Suprapubic skin (tissue), 4 donors: ENCODE measurements around the gene TSHZ2. TPM values are rescaled to one million over a fixed set of nuclear protein-coding genes. Genes with fewer than 3 reads are reported as not detected.
"Not testable (repeated sequence)": the region's sequence is repeated elsewhere in the genome, so short reads cannot be mapped to it uniquely, and the experiment has no call there.

Experiments used
- DNase-seq, 2 donors: peaks; one replicate each; pipeline ENCODE4 v3.0.0-alpha.2; 2019; ENCODE audit warnings: low spot score in 2 of 2
- H3K27ac ChIP-seq: fragments of 200-600 bp; sonication (generic); one replicate; pipeline ENCODE4 v1.5.1; 2019
- H3K27me3 ChIP-seq: fragments of 200-600 bp; sonication (generic); one replicate; pipeline ENCODE4 v1.5.1; 2019
- H3K36me3 ChIP-seq: fragments of 200-600 bp; sonication (generic); one replicate; pipeline ENCODE4 v1.5.1; 2019
- H3K4me1 ChIP-seq: fragments of 200-600 bp; sonication (generic); one replicate; pipeline ENCODE4 v1.5.1; 2019
- H3K4me3 ChIP-seq: fragments of 200-600 bp; sonication (generic); one replicate; pipeline ENCODE4 v1.5.1; 2019; ENCODE audit warnings: mild to moderate bottlenecking
- H3K9me3 ChIP-seq: fragments of 200-600 bp; sonication (generic); one replicate; pipeline ENCODE4 v1.5.1; 2019
- EP300 ChIP-seq: sonication (generic); formaldehyde crosslinking; IDR thresholded peaks from one replicate; pipeline ENCODE4 v1.6.1; 2017; ENCODE audit warnings: antibody characterized with exemption
- POLR2A ChIP-seq, 2 donors: fragments of 450-650 bp; IDR thresholded peaks; one replicate each; pipeline ENCODE4 v1.6.1; 2017; ENCODE audit warnings: antibody characterized with exemption in 2 of 2, mild to moderate bottlenecking in 2 of 2, moderate library complexity in 2 of 2
- POLR2AphosphoS5 ChIP-seq, 3 donors: sonication (generic); formaldehyde crosslinking; IDR thresholded peaks; one replicate each; pipeline ENCODE4 v1.6.1; 2017; ENCODE audit warnings: antibody characterized with exemption in 3 of 3
- WGBS: methylation state at CpG from one replicate; pipeline ENCODE4 v1.1.5; 2018; 5-methylcytosine and 5-hydroxymethylcytosine counted together
- total RNA-seq, 4 donors: library from RNA; depleted of rRNA; stranded (reverse); fragments of >200 nt; gene quantifications; one replicate each; pipeline ENCODE4 v1.1.0, GENCODE V29; 2016
- TF ChIP-seq, protein P1 (sequence below), 2 donors: fragments of 200-600 bp in 1 of 2; fragments of 450-650 bp in 1 of 2; sonication (generic) in 1 of 2; IDR thresholded peaks; one replicate each; pipeline ENCODE4 v1.5.1; 2016 to 2019; ENCODE audit warnings: antibody characterized with exemption in 2 of 2, mild to moderate bottlenecking in 1 of 2, moderate library complexity in 1 of 2

The TSHZ2 gene
- total RNA-seq, 4 donors from 2014 or later, result 10.2 to 24.7 (median 19.2) TPM

DNA sequence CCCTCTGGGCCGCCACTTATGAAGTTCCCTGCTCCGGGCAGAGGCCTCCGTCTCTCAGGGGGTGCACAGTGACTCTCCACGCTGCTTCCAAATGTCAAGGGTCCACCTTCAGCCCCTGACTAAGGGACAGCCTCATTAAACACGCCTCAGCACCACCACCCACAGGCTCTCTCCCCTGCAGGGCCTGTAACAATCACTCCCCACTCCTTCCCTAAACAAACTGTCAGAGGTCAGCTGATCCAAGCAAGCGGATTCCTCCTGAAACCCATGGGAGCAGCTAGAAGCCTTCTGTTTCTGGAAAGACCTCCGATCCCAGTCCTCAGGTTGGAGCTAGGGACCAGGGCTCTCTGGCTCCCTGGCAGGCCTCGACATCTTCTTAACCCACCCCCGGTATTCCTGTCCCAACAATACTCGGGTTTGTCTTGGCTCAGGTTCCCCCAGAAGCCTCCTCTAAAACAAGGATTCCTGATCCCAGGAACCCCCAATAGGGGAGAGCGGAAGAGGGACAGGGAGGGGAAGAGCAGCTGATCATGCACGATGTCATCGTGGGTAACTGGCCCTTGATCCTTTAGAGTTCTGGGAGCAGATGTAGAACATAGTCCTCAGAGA is 440.5 kb downstream of the TSHZ2 start:
- H3K4me3 ChIP-seq, result no peak overlapping the region
- TF ChIP-seq EP300, result no peak
- no peak for TF ChIP-seq POLR2AphosphoS5 (IDR thresholded peaks at IDR 0.05)
- TF ChIP-seq, protein P1, sequence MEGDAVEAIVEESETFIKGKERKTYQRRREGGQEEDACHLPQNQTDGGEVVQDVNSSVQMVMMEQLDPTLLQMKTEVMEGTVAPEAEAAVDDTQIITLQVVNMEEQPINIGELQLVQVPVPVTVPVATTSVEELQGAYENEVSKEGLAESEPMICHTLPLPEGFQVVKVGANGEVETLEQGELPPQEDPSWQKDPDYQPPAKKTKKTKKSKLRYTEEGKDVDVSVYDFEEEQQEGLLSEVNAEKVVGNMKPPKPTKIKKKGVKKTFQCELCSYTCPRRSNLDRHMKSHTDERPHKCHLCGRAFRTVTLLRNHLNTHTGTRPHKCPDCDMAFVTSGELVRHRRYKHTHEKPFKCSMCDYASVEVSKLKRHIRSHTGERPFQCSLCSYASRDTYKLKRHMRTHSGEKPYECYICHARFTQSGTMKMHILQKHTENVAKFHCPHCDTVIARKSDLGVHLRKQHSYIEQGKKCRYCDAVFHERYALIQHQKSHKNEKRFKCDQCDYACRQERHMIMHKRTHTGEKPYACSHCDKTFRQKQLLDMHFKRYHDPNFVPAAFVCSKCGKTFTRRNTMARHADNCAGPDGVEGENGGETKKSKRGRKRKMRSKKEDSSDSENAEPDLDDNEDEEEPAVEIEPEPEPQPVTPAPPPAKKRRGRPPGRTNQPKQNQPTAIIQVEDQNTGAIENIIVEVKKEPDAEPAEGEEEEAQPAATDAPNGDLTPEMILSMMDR (IDR thresholded peaks at IDR 0.05), result no peak
- no peak for TF ChIP-seq POLR2A (IDR thresholded peaks at IDR 0.05)
- no peak for DNase-seq

DNA sequence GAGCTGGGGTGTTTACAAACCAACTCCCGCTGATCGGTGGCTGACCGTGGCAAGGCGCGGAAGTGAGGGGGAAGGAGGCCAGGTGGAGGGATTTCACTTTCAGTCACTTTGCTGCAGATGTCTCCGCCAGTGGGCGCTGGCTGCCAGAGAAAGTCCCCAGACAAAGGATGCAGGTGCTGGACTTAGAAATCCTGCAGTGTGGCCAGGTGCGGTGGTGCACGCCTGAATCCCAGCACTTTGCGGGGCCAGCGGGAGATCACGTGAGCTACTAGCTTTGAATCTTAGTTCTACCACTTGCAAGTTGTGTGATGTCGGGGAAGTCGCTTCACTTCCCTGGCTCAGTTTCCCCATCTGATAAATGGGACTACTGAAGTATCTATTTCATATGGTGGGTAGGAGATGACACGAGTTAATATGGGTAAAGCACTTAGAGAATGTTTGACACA is 441.1 kb downstream of the TSHZ2 start:
- Histone ChIP-seq H3K27ac (no peak overlapping the region), H3K9me3 (no peaks in the 10 kb centered on the region), H3K36me3 (no peaks in the 10 kb centered on the region), H3K4me3 (no peak overlapping the region), H3K4me1 (no peaks in the 10 kb centered on the region), H3K27me3 (no peaks in the 10 kb centered on the region)
- WGBS, result 84% methylated on average over 15 of the region's 15 CpGs
- DNase-seq, result no peak
- TF ChIP-seq, protein P1 (IDR thresholded peaks at IDR 0.05), result no peak
- TF ChIP-seq POLR2AphosphoS5 (IDR thresholded peaks at IDR 0.05), result no peak
- TF ChIP-seq POLR2A (IDR thresholded peaks at IDR 0.05), result no peak
- no peak for TF ChIP-seq EP300

More for the DNA sequence above, 440.5 kb downstream of the TSHZ2 start:
- Histone ChIP-seq H3K9me3 (no peaks in the 10 kb centered on the region), H3K36me3 (no peaks in the 10 kb centered on the region), H3K4me1 (no peaks in the 10 kb centered on the region), H3K27me3 (no peaks in the 10 kb centered on the region), H3K27ac (no peak overlapping the region)
- 76% methylated on average over 13 of the region's 13 CpGs for WGBS

DNA sequence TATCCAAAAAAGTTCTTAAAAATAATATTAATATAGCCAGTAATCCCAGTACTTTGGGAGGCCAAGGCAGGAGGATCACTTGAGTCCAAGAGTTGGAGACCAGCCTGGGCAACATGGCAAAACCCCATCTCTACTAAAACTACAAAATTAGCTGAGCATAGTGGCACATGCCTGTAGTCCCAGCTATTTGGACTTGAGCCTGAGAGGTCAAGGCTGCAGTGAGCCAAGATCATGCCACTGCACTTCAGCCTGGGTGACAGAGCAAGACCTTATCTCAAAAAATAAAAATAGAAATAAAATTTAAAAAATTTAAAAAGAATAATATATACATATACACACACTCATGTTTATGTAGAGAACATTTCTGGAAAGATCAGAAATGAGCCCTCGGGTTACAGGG is 441.7 kb downstream of the TSHZ2 start:
- WGBS, result 95% methylated on average over 1 of the region's 1 CpG
- H3K27me3 ChIP-seq, H3K36me3 ChIP-seq, H3K4me3 ChIP-seq, H3K9me3 ChIP-seq, DNase-seq, H3K4me1 ChIP-seq, H3K27ac ChIP-seq: not testable (repeated sequence)

DNA sequence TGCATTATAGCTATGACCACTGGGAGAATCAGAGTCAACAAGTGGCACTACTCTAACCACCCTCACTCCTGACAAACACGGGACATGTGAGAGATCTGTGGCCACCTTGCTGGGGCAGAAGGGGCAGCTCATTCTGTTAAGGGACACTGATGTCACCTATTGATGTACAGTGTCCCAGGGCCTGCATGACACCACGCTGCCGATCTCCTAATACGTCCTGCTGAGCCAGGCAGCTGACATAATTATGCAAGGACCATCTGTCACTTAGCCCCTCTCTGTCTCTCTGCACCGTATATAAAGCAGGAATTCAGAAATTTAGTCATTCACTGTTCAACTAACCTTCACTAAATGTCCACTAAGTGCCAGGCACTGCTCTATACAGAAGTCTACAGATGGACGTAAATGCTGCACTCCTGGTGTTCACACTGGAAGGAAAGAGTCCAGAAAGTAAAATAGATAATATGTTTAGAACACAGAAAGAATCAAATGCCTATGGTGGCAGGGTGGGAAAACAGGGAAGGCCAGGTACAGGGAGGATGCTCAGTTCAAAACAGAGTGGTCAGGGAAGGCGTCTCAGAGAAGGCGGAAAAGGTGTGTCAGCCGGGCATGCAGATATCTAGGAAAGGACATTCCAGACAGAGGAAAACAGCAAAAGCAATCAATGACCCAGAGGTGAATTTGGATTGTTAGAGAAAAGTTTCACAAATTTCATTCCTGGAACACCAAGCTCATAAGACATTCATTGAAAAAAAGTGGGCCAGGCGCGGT is 447.7 kb downstream of the TSHZ2 start:
- TF ChIP-seq POLR2A (IDR thresholded peaks at IDR 0.05) (no peak), EP300 (no peak), POLR2AphosphoS5 (IDR thresholded peaks at IDR 0.05) (no peak)
- TF ChIP-seq, protein P1 (IDR thresholded peaks at IDR 0.05), result no peak
- Histone ChIP-seq H3K27ac (no peak overlapping the region), H3K36me3 (no peaks in the 10 kb centered on the region), H3K4me3 (no peak overlapping the region), H3K9me3 (no peaks in the 10 kb centered on the region), H3K27me3 (no peaks in the 10 kb centered on the region), H3K4me1 (no peaks in the 10 kb centered on the region)
- 98% methylated on average over 11 of the region's 11 CpGs for WGBS
- DNase-seq, result no peak

DNA sequence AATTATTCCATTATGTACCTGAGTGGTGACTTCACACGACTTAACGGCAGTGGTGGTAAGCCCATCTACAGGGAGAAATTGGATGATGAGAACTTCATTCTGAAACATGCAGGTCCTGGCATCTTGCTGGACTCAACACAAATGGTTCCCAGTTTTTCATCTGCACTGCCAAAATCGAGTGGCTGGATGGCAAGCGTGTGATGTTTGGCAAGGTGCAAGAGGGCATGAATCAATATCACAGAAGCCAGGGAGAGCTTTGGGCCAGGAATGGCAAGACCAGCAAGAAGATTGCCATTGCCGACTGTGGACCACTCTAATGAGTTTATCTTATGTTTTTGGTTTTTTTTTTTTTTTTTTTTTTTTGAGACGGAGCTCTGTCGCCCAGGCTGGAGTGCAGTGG is 449.2 kb downstream of the TSHZ2 start:
- Histone ChIP-seq H3K9me3 (no peaks in the 10 kb centered on the region), H3K27ac (no peak overlapping the region), H3K27me3 (no peaks in the 10 kb centered on the region), H3K4me1 (no peaks in the 10 kb centered on the region), H3K36me3 (no peaks in the 10 kb centered on the region), H3K4me3 (no peak overlapping the region)
- 93% methylated on average over 7 of the region's 7 CpGs for WGBS
- no peak for TF ChIP-seq EP300
- no peak for TF ChIP-seq POLR2A (IDR thresholded peaks at IDR 0.05)
- TF ChIP-seq, protein P1 (IDR thresholded peaks at IDR 0.05), result no peak
- TF ChIP-seq POLR2AphosphoS5 (IDR thresholded peaks at IDR 0.05), result no peak
- DNase-seq, result no peak
